Thyroid gland (tissue), 4 donors: ENCODE results near the gene MVB12B. TPM values are rescaled to one million over a fixed set of nuclear protein-coding genes. Genes with fewer than 3 reads are reported as not detected.

Experiments used
- DNase-seq, 2 donors: peaks; one replicate each; pipeline ENCODE4 v3.0.0-alpha.2; 2019
- H3K27ac ChIP-seq, 3 donors: fragments of 200-600 bp; sonication (generic); 1 replicate in 2 of 3; 2 replicates in 1 of 3; pipeline ENCODE4 v1.5.1; 2016 to 2019; ENCODE audit warnings: mild to moderate bottlenecking in 1 of 3, moderate library complexity in 1 of 3
- H3K27me3 ChIP-seq: fragments of 200-600 bp; sonication (generic); one replicate; pipeline ENCODE4 v1.5.1; 2019
- H3K36me3 ChIP-seq, 2 donors: fragments of 200-600 bp; sonication (generic); one replicate each; pipeline ENCODE4 v1.5.1; 2016 to 2019
- H3K4me1 ChIP-seq, 2 donors: fragments of 200-600 bp; sonication (generic); one replicate each; pipeline ENCODE4 v1.5.1; 2017 to 2019
- H3K4me3 ChIP-seq, 3 donors: fragments of 200-600 bp; sonication (generic); replicated peaks in 1 of 3; 1 replicate in 2 of 3; 2 replicates in 1 of 3; pipeline ENCODE4 v1.5.1; 2016; ENCODE audit warnings: mild to moderate bottlenecking in 1 of 3
- H3K9me3 ChIP-seq: fragments of 200-600 bp; sonication (generic); one replicate; pipeline ENCODE4 v1.5.1; 2017
- CTCF ChIP-seq, 6 experiments: fragments of 200-600 bp in 3 of 6; fragments of 450-650 bp in 3 of 6; sonication (generic) in 3 of 6; IDR thresholded peaks; one replicate each; pipeline ENCODE4 v1.5.1; 2016 to 2019; ENCODE audit warnings: antibody characterized with exemption in 6 of 6, mild to moderate bottlenecking in 2 of 6, inconsistent platforms in 1 of 6, moderate library complexity in 1 of 6
- POLR2A ChIP-seq, 2 donors: fragments of 450-650 bp; IDR thresholded peaks; one replicate each; pipeline ENCODE4 v1.6.1; 2017; ENCODE audit warnings: antibody characterized with exemption in 2 of 2, mild to moderate bottlenecking in 2 of 2, moderate library complexity in 1 of 2
- WGBS, 2 donors: methylation state at CpG; one replicate each; pipeline ENCODE4 v1.1.5; 2017; 5-methylcytosine and 5-hydroxymethylcytosine counted together
- intact Hi-C: fragments of 100-400 bp; cut with DNase I; formaldehyde crosslinking; loops from one replicate; pipeline ENCODE4 v1.15.1; 2023
- total RNA-seq, 4 donors: library from RNA; depleted of rRNA; stranded (reverse); fragments of >200 nt; gene quantifications; one replicate each; pipeline ENCODE4 v1.2.3, GENCODE V29; 2016

The MVB12B gene
- total RNA-seq, 4 donors from 2014 or later, result 13.4 to 19.3 (median 15.5) TPM

GRCh38 chr9:126517833-126518356 lies 191.3 kb downstream of the MVB12B start:
- intact Hi-C loops, result no loop called here
- Histone ChIP-seq H3K36me3 (no peaks in the 10 kb centered on the region), H3K4me1 (peaks cover 7 to 24% of the 10 kb centered on the region in 2 donors), H3K4me3 (peak overlapping the region in 1 of 3 donors; percentile 13), H3K9me3 (no peaks in the 10 kb centered on the region), H3K27me3 (peaks cover 30% of the 10 kb centered on the region), H3K27ac (no peak overlapping the region)
- no peak for TF ChIP-seq POLR2A (IDR thresholded peaks at IDR 0.05)
- TF ChIP-seq CTCF (IDR thresholded peaks at IDR 0.05), result no peak
- no peak for DNase-seq
- WGBS, 2 donors, result 17 to 18% methylated on average over 9 of the region's 9 CpGs

GRCh38 chr9:126518763-126519162 lies 192.1 kb downstream of the MVB12B start:
- Histone ChIP-seq H3K27ac (no peak overlapping the region), H3K4me3 (no peak overlapping the region), H3K36me3 (no peaks in the 10 kb centered on the region), H3K27me3 (peaks cover 23% of the 10 kb centered on the region), H3K4me1 (peaks cover 7 to 24% of the 10 kb centered on the region in 2 donors), H3K9me3 (no peaks in the 10 kb centered on the region)
- no peak for DNase-seq
- WGBS, 2 donors, result 80 to 84% methylated on average over 7 of the region's 7 CpGs
- TF ChIP-seq CTCF (IDR thresholded peaks at IDR 0.05), result no peak
- TF ChIP-seq POLR2A (IDR thresholded peaks at IDR 0.05), result no peak
- intact Hi-C loops, result no loop called here

- DNase-seq, result no peak
- H3K4me1 ChIP-seq, result peaks cover 7 to 16% of the 10 kb centered on the region in 2 donors
Observed at GRCh38 chr9:126519660-126520420, 193.2 kb downstream of the MVB12B start.

GRCh38 chr9:126520453-126520852 lies 193.8 kb downstream of the MVB12B start:
- no peak overlapping the region for H3K27ac ChIP-seq
- H3K27me3 ChIP-seq, result peaks cover 19% of the 10 kb centered on the region
- H3K4me1 ChIP-seq, result peaks cover 7 to 16% of the 10 kb centered on the region in 2 donors
- H3K36me3 ChIP-seq, result no peaks in the 10 kb centered on the region
- DNase-seq, result no peak
- TF ChIP-seq CTCF (IDR thresholded peaks at IDR 0.05) (no peak), POLR2A (IDR thresholded peaks at IDR 0.05) (no peak)
- WGBS, 2 donors, result 88 to 89% methylated on average over 10 of the region's 10 CpGs
- no peaks in the 10 kb centered on the region for H3K9me3 ChIP-seq
- intact Hi-C loops, result no loop called here
- H3K4me3 ChIP-seq, result no peak overlapping the region

More at GRCh38 chr9:126519660-126520420, 193.2 kb downstream of the MVB12B start:
- Histone ChIP-seq H3K36me3 (no peaks in the 10 kb centered on the region), H3K27me3 (peaks cover 19% of the 10 kb centered on the region), H3K9me3 (no peaks in the 10 kb centered on the region), H3K27ac (no peak overlapping the region), H3K4me3 (no peak overlapping the region)
- intact Hi-C loops, result no loop called here
- 87 to 90% methylated on average over 18 to 21 of the region's 22 CpGs for WGBS, 2 donors
- TF ChIP-seq POLR2A (IDR thresholded peaks at IDR 0.05), result no peak
- no peak for TF ChIP-seq CTCF (IDR thresholded peaks at IDR 0.05)

GRCh38 chr9:126521089-126521488 lies 194.5 kb downstream of the MVB12B start:
- H3K27me3 ChIP-seq, result peaks cover 19% of the 10 kb centered on the region
- H3K36me3 ChIP-seq, result no peaks in the 10 kb centered on the region
- TF ChIP-seq POLR2A (IDR thresholded peaks at IDR 0.05) (no peak), CTCF (IDR thresholded peaks at IDR 0.05) (no peak)
- no peak overlapping the region for H3K4me3 ChIP-seq
- WGBS, 2 donors, result 60 to 72% methylated on average over 11 of the region's 11 CpGs
- no peaks in the 10 kb centered on the region for H3K9me3 ChIP-seq
- H3K4me1 ChIP-seq, result peaks cover 7 to 16% of the 10 kb centered on the region in 2 donors
- no peak for DNase-seq
- H3K27ac ChIP-seq, result no peak overlapping the region
- intact Hi-C loops, result no loop called here
